ENCODE data around the gene MAL.
"Not testable (repeated sequence)": the region's sequence is repeated elsewhere in the genome, so short reads cannot be mapped to it uniquely, and the experiment has no call there.

The MAL gene

GRCh38 chr2:95037384-95037839, 11.9 kb downstream of the MAL start:
- no peak for DNase-seq

DNA sequence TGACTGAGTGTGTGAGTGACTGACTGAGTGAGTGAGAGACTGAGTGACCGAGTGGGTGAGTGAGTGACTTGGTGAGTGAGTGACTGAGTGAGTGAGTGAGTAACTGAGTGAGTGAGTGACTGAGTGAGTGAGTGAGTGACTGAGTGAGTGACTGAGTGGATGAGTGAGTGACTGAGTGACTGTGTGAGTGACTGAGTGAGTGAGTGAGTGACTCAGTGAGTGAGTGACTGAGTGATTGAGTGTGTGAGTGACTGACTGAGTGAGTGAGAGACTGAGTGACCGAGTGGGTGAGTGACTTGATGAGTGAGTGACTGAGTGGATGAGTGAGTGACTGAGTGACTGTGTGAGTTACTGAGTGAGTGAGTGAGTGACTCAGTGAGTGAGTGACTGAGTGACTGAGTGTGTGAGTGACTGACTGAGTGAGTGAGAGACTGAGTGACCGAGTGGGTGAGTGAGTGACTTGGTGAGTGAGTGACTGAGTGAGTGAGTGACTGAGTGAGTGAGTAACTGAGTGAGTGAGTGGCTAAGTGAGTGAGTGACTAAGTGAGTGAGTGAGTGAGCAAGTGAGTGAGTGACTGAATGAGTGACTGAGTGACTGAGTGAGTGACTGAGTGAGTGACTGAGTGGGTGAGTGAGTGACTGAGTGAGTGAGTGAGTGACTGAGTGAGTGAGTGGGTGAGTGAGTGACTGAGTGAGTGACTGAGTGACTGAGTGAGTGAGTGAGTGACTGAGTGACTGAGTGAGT, 12.5 kb downstream of the MAL start:
- not testable (repeated sequence) for DNase-seq

GRCh38 chr2:95038635-95039298, 13.3 kb downstream of the MAL start:
- no peak for DNase-seq

DNA sequence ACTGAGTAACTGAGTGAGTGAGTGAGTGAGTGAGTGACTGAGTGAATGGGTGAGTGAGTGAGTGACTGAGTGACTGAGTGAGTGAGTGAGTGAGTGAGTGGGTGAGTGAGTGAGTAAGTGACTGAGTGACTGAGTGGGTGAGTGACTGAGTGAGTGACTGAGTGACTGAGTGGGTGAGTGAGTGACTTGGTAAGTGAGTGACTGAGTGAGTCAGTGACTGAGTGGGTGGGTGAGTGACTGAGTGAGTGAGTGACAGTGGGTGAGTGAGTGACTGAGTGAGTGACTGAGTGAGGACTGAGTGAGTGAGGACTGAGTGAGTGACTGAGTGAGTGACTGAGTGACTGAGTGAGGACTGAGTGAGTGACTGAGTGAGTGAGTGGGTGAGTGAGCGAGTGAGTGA, 13.9 kb downstream of the MAL start:
- DNase-seq: no peak

GRCh38 chr2:95039978-95040377, 14.5 kb downstream of the MAL start:
- DNase-seq: no peak

DNA sequence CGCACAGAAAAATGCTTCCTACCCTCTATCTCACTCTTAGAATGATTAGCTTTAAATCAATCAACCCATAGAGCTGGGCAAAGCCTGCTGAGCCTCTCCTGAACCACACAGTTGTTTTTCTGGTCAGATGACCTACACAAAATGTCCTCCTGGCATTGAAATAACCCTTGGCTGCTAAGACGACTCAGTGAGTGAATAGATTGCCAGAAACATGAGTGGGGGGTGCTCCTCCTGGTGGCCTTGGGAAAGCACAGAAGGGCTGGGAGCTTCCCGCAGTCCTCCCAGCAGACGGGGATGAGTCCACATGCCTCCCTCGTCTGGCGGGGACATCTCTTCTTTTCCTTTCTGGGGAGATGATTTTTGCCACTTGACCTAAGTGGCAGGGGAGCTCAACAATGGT, 14.9 kb downstream of the MAL start:
- no peak for DNase-seq

DNA sequence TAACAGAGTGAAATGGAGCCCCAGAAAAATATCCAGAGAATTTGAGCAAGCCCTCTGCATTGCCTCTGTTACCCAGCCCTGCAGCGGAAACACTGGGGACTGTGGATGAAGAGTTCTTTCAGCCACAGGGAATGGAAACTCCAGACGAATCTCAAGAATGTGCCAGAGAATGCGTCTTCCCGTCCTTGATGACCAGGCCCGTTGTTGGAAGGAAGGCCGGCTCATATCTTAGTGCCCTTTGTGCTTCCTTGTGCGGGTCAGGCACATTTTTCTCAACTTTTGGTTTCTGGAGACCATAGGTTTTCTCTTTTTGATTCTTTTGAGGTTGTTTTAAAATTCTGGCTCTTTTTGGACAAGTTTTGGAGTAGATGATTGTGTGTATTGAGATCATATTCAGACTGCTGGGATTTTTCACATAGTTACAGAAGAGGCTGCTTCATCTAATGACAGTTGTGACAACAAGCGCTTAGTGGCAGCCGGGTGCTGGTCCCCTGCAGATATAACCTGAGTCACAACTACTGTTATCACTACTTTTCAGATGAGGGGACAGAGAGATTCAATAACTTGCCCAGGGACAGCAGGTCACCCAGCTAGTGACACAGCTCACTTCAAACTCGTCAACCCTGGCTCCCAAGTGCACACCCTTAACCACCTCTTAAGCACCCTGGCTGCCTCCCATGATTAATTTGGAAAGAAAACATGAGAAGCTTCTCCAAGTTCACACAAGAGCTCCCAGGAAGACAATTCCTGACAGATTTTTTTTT, 15.7 kb downstream of the MAL start:
- no peak for DNase-seq

DNA sequence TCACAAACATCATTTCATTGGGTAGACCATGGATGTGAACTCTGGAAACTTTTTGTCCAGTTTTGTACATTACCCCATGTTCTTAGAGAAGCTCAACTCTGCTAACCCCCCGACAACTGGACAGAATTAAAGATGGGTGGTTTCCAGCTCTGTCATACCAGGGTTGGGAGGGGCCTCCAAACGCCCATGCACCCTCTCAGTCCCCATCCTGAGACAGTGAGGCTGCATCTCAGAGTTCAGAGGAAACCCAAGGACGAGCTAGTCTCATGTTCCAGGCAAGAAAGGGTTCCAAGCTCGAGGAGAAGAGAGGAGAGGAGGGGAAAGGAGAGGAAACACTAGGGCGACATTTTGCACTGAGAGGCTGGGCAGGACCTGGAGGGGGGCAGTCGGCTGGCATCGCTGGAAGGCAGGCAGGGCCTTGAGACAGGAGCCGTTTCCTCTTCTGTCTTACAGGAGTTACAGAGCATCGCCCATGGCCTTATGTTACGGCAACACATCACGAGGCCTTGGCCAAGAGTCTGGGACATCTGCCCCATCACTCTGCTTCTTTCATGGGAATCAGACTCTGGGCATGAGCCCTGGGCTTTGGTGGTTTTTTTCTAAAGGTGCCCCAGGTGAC, 16.4 kb downstream of the MAL start:
- no peak for DNase-seq

DNA sequence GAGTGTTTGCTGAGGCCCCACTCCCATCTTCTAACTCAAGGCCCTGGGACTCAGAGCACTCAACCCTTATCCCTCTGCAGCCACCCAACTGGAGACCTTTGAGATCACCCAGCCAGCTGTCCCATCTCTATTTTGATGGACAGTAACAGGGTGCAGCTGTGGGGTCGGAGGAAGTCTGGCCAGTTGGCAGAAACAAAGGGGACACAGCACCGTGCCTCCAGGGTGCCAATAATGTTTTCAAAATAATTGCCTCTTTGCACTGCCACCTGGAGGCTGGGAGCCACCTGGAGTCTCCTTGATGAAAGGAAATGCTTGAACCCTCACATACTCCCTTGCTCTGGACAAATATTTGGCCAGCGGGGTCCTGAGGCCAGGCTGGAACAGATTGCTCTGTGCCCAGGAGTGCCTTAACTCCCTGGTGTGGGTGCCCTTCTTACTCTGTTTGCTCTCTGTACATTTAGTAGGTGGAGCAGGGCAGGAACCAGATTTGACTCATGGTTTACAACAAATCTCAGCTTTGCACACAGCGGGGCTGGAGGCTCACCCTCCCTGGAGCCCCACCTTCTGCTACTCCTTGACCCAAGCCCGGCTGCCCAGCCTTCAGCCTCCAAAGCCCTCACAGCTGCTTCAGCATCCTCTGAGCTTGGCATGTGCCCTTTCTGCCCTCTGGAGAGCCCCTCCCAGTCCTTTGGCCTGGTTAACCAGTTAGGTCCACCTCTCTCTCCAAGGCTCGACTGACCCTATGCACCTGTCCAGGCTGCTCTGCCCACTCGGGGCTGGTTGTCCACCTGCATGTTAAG, 17.2 kb downstream of the MAL start:
- no peak for DNase-seq

DNA sequence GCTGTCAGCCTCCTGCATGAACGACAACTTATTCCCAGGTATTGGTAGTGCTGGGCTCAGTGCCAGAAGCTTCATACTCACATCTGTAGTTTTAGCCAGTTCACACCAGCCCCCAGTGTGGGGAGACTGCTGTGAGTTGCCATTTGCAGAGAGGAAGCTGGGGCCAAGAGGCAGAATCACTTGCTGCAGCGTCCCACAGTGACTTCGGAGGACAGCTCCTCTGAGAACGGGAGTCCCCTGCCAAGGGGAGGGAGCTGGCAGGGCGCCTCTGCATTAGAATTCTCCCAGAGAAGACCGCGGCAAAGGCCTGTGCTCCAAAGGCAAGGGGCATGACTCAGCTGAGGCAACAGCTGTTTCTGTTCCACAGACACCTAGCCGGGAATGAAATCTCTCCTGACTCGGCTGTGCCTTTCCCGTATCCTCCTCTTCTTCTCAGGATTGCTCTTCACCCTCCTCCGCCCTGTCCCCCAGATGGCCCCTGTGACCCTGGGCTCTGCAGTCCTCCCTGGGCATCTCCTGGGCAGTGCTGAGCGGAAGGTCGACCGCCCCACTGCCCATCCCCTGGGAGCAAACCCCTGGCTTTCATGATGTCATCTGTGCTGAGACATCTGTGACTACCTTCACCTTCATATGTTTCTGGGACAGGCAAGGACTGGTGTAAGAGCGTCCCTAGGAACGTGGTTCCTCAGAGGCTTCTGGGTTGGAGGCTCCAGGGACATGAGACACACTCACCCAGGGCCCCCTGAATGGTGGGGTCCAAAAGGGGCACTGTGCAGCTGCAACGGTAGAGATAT, 18.0 kb downstream of the MAL start:
- DNase-seq: no peak

DNA sequence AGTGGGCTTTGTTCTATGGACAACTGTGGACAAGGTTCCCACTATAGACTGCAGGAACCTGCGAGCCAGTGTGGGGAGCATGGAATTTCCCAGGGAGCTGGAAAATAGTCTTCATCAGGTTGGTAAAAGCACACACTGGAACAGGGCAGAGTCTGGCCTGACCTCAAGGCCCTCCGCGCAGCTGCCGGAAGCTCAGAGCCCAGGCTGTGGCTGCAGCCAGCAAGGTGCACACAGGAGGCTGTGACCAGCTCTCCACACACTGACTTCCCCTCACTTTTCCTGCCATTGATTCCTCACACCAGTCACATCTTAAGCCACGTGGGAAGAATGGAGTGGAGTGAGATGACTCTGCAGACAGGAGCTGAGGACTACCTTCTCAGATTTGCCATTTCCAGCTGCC, 19.1 kb downstream of the MAL start:
- no peak for DNase-seq

GRCh38 chr2:95046371-95047112, 21.0 kb downstream of the MAL start:
- DNase-seq: no peak

DNA sequence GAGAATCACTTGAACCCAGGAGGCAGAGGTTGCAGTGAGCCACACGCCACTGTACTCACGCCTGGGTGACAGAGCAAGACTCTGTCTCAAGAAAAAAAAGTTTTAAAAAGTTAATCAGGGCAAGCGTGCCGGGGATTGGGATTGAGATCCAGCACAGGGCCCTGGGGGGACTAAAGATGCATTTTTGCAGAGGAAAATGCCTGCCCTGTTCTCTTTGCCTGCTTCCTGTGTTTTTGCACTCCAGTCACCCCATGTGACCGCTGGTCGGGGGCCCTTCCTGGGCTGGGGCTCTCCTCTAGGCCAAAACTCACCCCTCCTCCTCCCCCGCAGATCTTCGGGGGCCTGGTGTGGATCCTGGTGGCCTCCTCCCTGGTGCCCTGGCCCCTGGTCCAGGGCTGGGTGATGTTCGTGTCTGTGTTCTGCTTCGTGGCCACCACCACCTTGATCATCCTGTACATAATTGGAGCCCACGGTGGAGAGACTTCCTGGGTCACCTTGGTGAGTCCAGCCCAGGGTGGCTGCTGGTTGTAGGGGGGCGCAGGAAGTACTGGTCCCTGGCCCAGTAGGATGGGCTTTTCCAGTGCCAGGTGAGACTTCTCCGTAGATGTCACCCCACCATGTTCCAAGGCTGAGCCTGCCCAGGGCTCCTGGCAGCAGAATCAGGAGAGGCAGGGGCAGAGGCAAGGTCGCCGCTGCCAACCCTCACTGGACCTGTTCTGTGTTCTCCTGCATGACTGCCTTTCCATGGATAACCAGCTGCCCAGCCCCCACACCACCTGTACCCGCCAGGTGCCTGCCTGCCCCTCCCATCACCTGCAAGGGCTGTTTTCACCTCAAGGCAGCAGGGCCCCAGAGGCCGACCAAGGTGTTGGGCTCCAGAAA, 22.4 kb downstream of the MAL start:
- DNase-seq: no peak

DNA sequence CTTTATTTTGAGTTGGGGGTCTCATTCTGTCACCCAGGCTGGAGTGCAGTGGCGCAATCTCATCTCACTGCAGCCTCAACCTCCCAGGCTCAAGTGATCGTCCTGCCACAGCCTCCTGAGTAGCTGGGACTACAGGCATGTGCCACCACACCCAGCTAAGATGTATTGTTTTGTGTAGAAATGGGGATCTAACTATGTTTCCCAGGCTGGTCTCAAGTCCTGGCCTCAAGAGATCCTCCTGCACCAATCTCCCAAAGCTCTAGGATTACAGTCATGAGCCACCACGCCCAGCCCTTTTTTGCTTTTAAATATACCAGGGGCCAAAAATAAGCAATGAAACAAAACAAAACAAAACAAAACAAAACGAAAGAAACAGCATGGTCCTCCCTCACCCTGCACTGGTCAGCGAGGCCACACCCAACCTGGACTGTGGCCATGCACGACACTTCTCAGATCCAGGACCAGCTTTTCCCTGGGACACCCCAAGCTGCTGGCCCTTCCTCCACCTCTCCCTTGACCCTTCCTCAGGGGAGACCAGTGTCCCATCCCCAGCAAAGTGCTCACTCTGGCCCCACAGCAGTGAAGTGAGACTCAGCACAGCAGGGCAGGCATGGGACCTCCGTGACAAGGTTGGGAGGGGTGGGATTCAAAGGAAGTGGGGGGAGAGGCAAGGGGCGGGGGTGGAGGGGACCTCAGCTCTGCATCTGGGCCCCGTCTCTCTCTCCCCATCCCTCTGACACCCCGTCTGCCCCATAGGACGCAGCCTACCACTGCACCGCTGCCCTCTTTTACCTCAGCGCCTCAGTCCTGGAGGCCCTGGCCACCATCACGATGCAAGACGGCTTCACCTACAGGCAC, 23.5 kb downstream of the MAL start:
- DNase-seq: no peak

- DNase-seq: no peak
These were observed 24.1 kb downstream of the MAL start for GRCh38 chr2:95049683-95049955.

DNA sequence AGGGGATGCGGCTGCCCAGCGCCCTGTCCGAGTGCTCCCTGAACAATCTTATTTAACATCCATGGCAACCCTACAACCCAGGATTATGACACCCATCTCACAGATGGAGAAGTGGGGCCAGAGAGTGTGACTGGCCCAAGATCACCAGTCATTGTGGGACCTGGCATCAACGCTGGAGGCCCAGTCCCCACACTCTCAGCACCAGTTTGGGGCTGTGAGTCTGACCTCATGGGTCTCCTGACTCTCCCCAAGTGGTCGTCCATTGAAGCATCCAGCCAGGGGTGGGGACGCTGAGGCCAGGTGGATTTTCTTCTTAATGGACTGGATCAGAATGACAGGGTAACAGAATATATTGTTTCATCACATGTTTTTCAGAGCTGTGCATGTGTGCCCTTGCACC, 24.5 kb downstream of the MAL start:
- DNase-seq: no peak

DNA sequence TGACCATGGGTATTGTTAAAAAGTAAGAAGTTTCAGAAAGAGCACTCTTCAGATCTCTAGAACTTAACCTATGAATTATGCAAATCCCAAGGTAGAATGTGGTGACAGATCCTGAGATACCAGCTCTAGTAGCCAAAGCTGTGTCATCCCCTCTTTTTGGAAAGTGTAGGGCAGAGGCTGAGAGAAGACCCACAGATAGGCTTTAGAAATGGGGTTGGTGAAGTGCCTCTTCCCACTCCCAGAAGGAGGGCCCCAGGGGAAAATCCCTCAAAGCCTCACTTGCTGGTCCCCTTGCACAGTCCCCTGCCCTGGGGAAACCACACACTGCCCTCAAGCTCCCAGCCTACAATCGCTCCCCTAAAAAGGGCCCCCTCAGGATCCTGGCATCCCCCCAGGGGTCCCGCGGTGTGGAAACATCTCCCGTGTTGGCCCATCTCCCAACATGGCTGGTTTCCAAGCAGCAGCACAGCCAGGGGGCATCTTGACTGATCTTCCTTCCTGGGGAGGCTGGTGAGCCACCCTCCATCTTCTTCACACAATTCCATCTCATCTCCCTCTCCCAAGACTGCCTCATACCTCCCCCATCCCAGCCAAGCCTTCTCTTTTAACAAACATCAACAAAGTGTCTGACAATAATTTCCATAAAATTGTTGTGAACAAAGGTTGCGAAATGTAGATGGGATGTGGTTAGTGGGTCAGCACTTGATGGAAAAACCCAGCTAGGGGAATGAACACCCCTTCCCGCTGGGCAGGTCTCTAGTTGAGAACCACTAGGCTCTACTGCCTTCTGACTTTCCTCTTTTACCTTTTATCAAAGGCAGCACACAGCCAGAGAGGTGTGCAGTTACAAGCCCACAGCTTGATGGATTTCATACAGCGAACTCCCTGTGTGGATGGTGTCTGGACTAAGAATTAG, 25.1 kb downstream of the MAL start:
- DNase-seq: no peak

GRCh38 chr2:95051626-95052025, 26.1 kb downstream of the MAL start:
- DNase-seq: no peak
